ENCODE data around the gene RELN.

- no peak for TF ChIP-seq POLR2A (IDR thresholded peaks at IDR 0.05)
- TF ChIP-seq, protein P1, sequence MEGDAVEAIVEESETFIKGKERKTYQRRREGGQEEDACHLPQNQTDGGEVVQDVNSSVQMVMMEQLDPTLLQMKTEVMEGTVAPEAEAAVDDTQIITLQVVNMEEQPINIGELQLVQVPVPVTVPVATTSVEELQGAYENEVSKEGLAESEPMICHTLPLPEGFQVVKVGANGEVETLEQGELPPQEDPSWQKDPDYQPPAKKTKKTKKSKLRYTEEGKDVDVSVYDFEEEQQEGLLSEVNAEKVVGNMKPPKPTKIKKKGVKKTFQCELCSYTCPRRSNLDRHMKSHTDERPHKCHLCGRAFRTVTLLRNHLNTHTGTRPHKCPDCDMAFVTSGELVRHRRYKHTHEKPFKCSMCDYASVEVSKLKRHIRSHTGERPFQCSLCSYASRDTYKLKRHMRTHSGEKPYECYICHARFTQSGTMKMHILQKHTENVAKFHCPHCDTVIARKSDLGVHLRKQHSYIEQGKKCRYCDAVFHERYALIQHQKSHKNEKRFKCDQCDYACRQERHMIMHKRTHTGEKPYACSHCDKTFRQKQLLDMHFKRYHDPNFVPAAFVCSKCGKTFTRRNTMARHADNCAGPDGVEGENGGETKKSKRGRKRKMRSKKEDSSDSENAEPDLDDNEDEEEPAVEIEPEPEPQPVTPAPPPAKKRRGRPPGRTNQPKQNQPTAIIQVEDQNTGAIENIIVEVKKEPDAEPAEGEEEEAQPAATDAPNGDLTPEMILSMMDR (IDR thresholded peaks at IDR 0.05 in 4 of 5, conservative IDR thresholded peaks at IDR 0.05 in 1 of 5): no peak
Observed at GRCh38 chr7:103632005-103632639, 357.3 kb downstream of the RELN start.

Data from gastrocnemius medialis (tissue), 4 donors.